ENCODE measurements around the gene PAK5. TPM values are rescaled to one million over a fixed set of nuclear protein-coding genes. Genes with fewer than 3 reads are reported as not detected.

PAK5 gene
- polyA plus RNA-seq, 6 donors from 2014 or later = not detected

DNA sequence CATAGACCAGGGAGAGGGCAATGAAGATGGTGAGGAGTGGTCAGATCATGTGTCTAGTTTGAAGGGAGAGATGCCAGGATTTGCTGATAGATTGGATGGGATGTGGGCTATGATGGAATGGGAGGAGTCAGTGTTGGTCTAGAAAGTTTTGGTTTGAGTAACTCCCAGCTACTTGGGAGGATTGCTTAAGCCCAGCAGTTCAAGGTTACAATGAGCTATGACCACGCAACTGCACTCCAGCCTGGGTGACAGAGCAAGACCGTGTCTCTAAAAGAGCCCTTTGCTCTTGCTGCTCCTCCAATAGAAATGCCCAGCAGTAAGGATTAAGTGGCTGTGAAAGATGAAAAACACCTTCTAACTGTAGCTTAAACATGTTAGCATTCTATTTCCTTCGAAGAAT lies 342.7 kb downstream of the PAK5 start:
- no peak overlapping the region for H3K27ac Mint-ChIP-seq
- H3K4me3 Mint-ChIP-seq = no peak overlapping the region
- peaks cover 0 to 5% (median 0%) of the 10 kb centered on the region in 7 donors for H3K9me3 Mint-ChIP-seq
- no peak for DNase-seq
- H3K27me3 Mint-ChIP-seq = peaks cover 15 to 31% (median 15%) of the 10 kb centered on the region in 3 donors
- H3K36me3 Mint-ChIP-seq = no peaks in the 10 kb centered on the region
- ATAC-seq (ENCODE audit: low read depth in 2 of 2) = no peak
- no peaks in the 10 kb centered on the region for H3K4me1 Mint-ChIP-seq

GRCh38 chr20:9495701-9496100 lies 343.2 kb downstream of the PAK5 start:
- no peak overlapping the region for H3K4me3 Mint-ChIP-seq
- no peaks in the 10 kb centered on the region for H3K36me3 Mint-ChIP-seq
- no peak for DNase-seq
- no peak overlapping the region for H3K27ac Mint-ChIP-seq
- ATAC-seq (ENCODE audit: low read depth in 2 of 2) = no peak
- no peaks in the 10 kb centered on the region for H3K4me1 Mint-ChIP-seq
- H3K27me3 Mint-ChIP-seq = peaks cover 15 to 31% (median 15%) of the 10 kb centered on the region in 3 donors
- peaks cover 0 to 5% (median 0%) of the 10 kb centered on the region in 7 donors for H3K9me3 Mint-ChIP-seq

DNA sequence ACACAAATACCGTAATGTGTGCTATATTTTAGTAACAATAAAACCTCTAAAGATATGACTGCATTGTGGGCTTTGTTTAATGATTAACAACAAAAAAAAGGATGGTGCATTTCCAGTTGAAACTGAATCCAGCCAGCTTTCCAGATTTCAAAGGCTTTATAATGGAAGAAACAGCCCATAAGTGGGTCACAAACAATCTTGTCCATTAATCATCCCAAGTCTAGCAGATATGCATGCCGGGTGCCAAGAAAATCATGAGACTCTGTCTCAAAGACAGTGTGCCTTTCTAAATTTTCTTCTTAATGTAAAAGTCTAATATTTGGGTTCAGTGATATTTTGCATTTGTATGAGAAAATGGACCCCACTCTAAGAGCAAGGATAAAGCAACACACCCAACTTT lies 345.1 kb downstream of the PAK5 start:
- Mint-ChIP-seq H3K4me3 (no peak overlapping the region), H3K9me3 (peaks cover 0 to 5% (median 0%) of the 10 kb centered on the region in 7 donors), H3K27me3 (peaks cover 20 to 37% (median 24%) of the 10 kb centered on the region in 3 donors), H3K4me1 (no peaks in the 10 kb centered on the region), H3K36me3 (no peaks in the 10 kb centered on the region), H3K27ac (no peak overlapping the region)
- DNase-seq = no peak
- ATAC-seq (ENCODE audit: low read depth in 2 of 2) = no peak

DNA sequence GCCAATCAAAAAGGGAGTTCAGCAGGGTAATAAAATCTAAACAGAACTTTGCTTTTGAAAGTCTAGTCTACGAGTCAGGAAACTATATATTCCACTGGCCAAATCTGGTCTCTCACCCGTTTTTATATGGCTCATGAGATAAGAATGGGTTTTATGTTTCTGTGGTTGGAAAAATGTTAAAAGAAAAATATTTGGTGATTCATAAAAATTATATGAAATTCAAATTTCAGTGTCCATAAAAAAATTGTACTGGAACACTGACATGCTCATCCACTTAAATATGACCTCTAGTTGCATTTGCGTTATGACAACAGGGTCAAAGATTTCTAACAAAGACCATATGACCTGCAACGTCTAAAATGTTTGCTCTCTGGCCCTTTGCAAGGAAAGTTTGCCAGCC lies 346.8 kb downstream of the PAK5 start:
- peaks cover 20 to 32% (median 24%) of the 10 kb centered on the region in 3 donors for H3K27me3 Mint-ChIP-seq

GRCh38 chr20:9491324-9491723 lies 347.6 kb downstream of the PAK5 start:
- ATAC-seq (ENCODE audit: low read depth in 2 of 2) (peak; percentile 42 to 63), DNase-seq (no peak)
- H3K27me3 Mint-ChIP-seq = peaks cover 20 to 32% (median 24%) of the 10 kb centered on the region in 3 donors
- H3K27ac Mint-ChIP-seq = no peak overlapping the region
- peaks cover 0 to 5% (median 0%) of the 10 kb centered on the region in 7 donors for H3K9me3 Mint-ChIP-seq
- H3K4me1 Mint-ChIP-seq = no peaks in the 10 kb centered on the region
- no peaks in the 10 kb centered on the region for H3K36me3 Mint-ChIP-seq
- no peak overlapping the region for H3K4me3 Mint-ChIP-seq

More for the DNA sequence above, 346.8 kb downstream of the PAK5 start:
- Mint-ChIP-seq H3K27ac (no peak overlapping the region), H3K36me3 (no peaks in the 10 kb centered on the region), H3K4me3 (no peak overlapping the region), H3K9me3 (peaks cover 0 to 5% (median 0%) of the 10 kb centered on the region in 7 donors), H3K4me1 (no peaks in the 10 kb centered on the region)
- ATAC-seq (ENCODE audit: low read depth in 2 of 2) = no peak
- no peak for DNase-seq

DNA sequence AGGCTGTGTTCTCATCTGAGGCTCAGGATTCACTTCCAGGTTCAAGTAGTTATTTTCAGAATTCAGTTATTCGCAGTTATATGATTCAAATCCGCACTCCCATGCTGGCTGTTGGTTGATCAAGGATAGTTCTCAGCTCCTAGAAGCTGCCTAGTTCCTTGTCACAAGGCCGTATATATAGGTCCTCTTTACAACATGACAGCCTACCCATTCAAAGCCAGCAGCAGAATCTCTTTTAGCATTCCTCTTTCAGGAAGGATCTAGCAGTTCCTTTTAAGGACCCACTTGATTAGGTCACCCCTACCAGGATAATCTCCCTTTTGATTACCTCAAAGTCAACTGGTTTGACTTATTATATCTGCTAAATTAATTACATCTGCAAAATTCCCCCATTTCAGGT lies 348.2 kb downstream of the PAK5 start:
- no peak for ATAC-seq (ENCODE audit: low read depth in 2 of 2)
- Mint-ChIP-seq H3K36me3 (no peaks in the 10 kb centered on the region), H3K4me3 (no peak overlapping the region)

DNA sequence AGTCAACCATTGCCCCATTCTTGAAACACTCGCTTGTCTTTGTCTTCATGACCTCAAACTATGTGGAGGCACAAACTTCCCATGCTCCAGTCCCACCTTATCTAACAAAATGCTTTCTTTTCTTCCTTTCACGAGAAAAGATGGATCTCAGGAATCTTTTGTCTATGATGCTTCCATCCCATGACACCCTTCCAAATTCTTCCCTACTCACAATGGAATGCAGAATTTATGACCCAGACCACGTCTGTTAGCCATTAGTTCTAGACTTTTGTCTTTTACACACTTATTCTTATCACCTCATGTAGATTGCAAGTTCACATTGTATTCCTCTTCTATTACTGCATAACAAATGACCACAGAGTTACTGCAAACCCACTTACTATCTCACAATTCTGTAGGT lies 348.7 kb downstream of the PAK5 start:
- H3K27ac Mint-ChIP-seq = no peak overlapping the region
- ATAC-seq (ENCODE audit: low read depth in 2 of 2) (no peak), DNase-seq (no peak)
- H3K27me3 Mint-ChIP-seq = peaks cover 11 to 25% (median 14%) of the 10 kb centered on the region in 3 donors
- peaks cover 0 to 5% (median 0%) of the 10 kb centered on the region in 7 donors for H3K9me3 Mint-ChIP-seq
- no peaks in the 10 kb centered on the region for H3K36me3 Mint-ChIP-seq
- H3K4me3 Mint-ChIP-seq = no peak overlapping the region
- H3K4me1 Mint-ChIP-seq = no peaks in the 10 kb centered on the region

More for the DNA sequence above, 348.2 kb downstream of the PAK5 start:
- peaks cover 0 to 5% (median 0%) of the 10 kb centered on the region in 7 donors for H3K9me3 Mint-ChIP-seq
- DNase-seq = no peak
- H3K27me3 Mint-ChIP-seq = peaks cover 14 to 28% (median 17%) of the 10 kb centered on the region in 3 donors
- H3K27ac Mint-ChIP-seq = no peak overlapping the region
- no peaks in the 10 kb centered on the region for H3K4me1 Mint-ChIP-seq

DNA sequence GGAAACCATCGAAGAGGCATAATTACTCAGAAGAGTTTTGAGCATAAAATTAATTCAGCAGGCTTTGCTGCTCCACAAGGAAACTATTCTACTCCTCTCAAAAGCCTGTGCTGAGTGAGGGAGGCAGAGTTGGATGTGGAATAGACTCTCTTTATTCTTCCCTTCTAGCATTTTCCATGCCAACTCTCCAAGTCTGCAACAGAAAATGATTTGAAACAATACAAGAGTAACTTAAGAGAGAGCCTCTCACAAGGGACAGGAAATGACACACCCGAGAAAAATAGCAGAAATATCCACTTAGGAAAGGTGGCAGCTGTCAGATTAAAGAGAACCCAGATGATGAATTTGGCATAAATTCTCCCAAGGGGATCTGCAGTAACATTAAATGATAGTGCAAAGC lies 350.8 kb downstream of the PAK5 start:
- no peak overlapping the region for H3K4me3 Mint-ChIP-seq
- H3K27me3 Mint-ChIP-seq = peaks cover 4 to 14% (median 10%) of the 10 kb centered on the region in 3 donors
- DNase-seq (no peak), ATAC-seq (ENCODE audit: low read depth in 2 of 2) (no peak)
- no peaks in the 10 kb centered on the region for H3K36me3 Mint-ChIP-seq
- H3K9me3 Mint-ChIP-seq = peaks cover 0 to 5% (median 0%) of the 10 kb centered on the region in 7 donors
- no peak overlapping the region for H3K27ac Mint-ChIP-seq
- peaks cover 0 to 3% (median 0%) of the 10 kb centered on the region in 3 donors for H3K4me1 Mint-ChIP-seq

Other genes starting within 250 kb of the PAK5 start
- gene ANKEF1, start 195.9 kb upstream of the PAK5 start, polyA plus RNA-seq (ENCODE audit: low read depth in 6 of 6) = 1 to 10 TPM; 1.2 to 6.0 (median 3.6) TPM

Data from naive B cell (primary cell).